ENCODE results near the gene ZNF784.

ZNF784 gene

GRCh38 chr19:55642153-55643002, 18.0 kb upstream of the ZNF784 start:
- DNase-seq: no peak

GRCh38 chr19:55641426-55642152, 17.2 kb upstream of the ZNF784 start:
- DNase-seq: peak; percentile 43

- DNase-seq: peak; percentile 80
These were observed 16.4 kb upstream of the ZNF784 start, which contains the start of gene ZNF580 for GRCh38 chr19:55640577-55641425. Gene ZNF580 (plus strand): TSS chr19:55641002. CDS start chr19:55642509, 1,507 bp downstream.

GRCh38 chr19:55640043-55640576, 15.7 kb upstream of the ZNF784 start:
- peak; percentile 54 for DNase-seq

GRCh38 chr19:55638864-55639359, 14.5 kb upstream of the ZNF784 start:
- DNase-seq: no peak

- DNase-seq: no peak
These were observed 13.2 kb upstream of the ZNF784 start for GRCh38 chr19:55637534-55637933.

- DNase-seq: no peak
These were observed 12.4 kb upstream of the ZNF784 start for GRCh38 chr19:55636723-55637122.

GRCh38 chr19:55635856-55636440, 11.6 kb upstream of the ZNF784 start:
- no peak for DNase-seq

- DNase-seq: no peak
These were observed 11.0 kb upstream of the ZNF784 start for GRCh38 chr19:55635334-55635717.

GRCh38 chr19:55633861-55634260, 9.5 kb upstream of the ZNF784 start:
- no peak for DNase-seq

GRCh38 chr19:55632463-55632834, 8.1 kb upstream of the ZNF784 start:
- peak; percentile 79 for DNase-seq

- no peak for DNase-seq
These were observed 2.0 kb upstream of the ZNF784 start for GRCh38 chr19:55626350-55626749.

GRCh38 chr19:55625004-55625326, 599 bp upstream of the ZNF784 start:
- DNase-seq: no peak

GRCh38 chr19:55623561-55623960, 805 bp downstream of the ZNF784 start:
- DNase-seq: no peak

- DNase-seq: no peak
These were observed 1.2 kb downstream of the ZNF784 start for GRCh38 chr19:55623130-55623529.

GRCh38 chr19:55622242-55622969, 2.0 kb downstream of the ZNF784 start:
- DNase-seq: no peak

GRCh38 chr19:55621673-55622231, 2.6 kb downstream of the ZNF784 start:
- no peak for DNase-seq

- no peak for DNase-seq
These were observed 3.1 kb downstream of the ZNF784 start for GRCh38 chr19:55621205-55621672.

GRCh38 chr19:55620410-55621204, 3.8 kb downstream of the ZNF784 start:
- DNase-seq: no peak

GRCh38 chr19:55619286-55619685, 5.1 kb downstream of the ZNF784 start:
- DNase-seq: no peak

Data from NCI-H226 (cell line).